Testis (tissue), 2 donors: ENCODE results near the gene OSCP1.

Experiments
- CTCF ChIP-seq, 3 experiments: fragments of 450-650 bp in 2 of 3; fragments of 200-600 bp in 1 of 3; sonication (generic) in 1 of 3; IDR thresholded peaks; one replicate each; pipeline ENCODE4 v1.5.1; 2016 to 2019; ENCODE audit warnings: antibody characterized with exemption in 3 of 3, mild to moderate bottlenecking in 2 of 3, moderate library complexity in 1 of 3
- POLR2A ChIP-seq: fragments of 450-650 bp; IDR thresholded peaks from one replicate; pipeline ENCODE4 v1.6.1; 2017; ENCODE audit warnings: antibody characterized with exemption, mild to moderate bottlenecking, moderate library complexity

- TF ChIP-seq CTCF (IDR thresholded peaks at IDR 0.05) = no peak
- TF ChIP-seq POLR2A = no peak
These were observed 7.9 kb downstream of the OSCP1 start for GRCh38 chr1:36442337-36442736.
